Activated naive CD4-positive, alpha-beta T cell treated with anti-CD3 and anti-CD28 coated beads, Interleukin-2, amount 10 ng/mL, durations not matched to agents 7 days and 5 days (primary cell): ENCODE measurements around the gene LPIN1.
"Not testable (repeated sequence)": the region's sequence is repeated elsewhere in the genome, so short reads cannot be mapped to it uniquely, and the experiment has no call there.

Source experiments
- CTCF ChIA-PET: fragments of 350-600 bp; sonication (Branson Sonifier 250); formaldehyde crosslinking; loops from one replicate; lab custom pipeline; 2021; ENCODE audit warnings: antibody characterized with exemption; lab: Charles Lee
- DNase-seq: peaks from one replicate; pipeline ENCODE4 v3.0.0-alpha.2; 2020
- H3K27ac Mint-ChIP-seq: one replicate; pipeline ENCODE4 v1.8.0; 2021; ENCODE audit warnings: mild to moderate bottlenecking, moderate library complexity, mixed read lengths
- H3K27me3 Mint-ChIP-seq: one replicate; pipeline ENCODE4 v1.8.0; 2021; ENCODE audit warnings: mild to moderate bottlenecking, mixed read lengths
- H3K36me3 Mint-ChIP-seq: one replicate; pipeline ENCODE4 v1.8.0; 2021; ENCODE audit warnings: mixed read lengths
- H3K4me1 Mint-ChIP-seq: one replicate; pipeline ENCODE4 v1.8.0; 2021; ENCODE audit warnings: mixed read lengths
- H3K4me3 Mint-ChIP-seq: one replicate; pipeline ENCODE4 v1.8.0; 2021; ENCODE audit warnings: mild to moderate bottlenecking, moderate library complexity, mixed read lengths
- H3K9me3 Mint-ChIP-seq: one replicate; pipeline ENCODE4 v1.8.0; 2021; ENCODE audit warnings: mixed read lengths

LPIN1 gene

DNA sequence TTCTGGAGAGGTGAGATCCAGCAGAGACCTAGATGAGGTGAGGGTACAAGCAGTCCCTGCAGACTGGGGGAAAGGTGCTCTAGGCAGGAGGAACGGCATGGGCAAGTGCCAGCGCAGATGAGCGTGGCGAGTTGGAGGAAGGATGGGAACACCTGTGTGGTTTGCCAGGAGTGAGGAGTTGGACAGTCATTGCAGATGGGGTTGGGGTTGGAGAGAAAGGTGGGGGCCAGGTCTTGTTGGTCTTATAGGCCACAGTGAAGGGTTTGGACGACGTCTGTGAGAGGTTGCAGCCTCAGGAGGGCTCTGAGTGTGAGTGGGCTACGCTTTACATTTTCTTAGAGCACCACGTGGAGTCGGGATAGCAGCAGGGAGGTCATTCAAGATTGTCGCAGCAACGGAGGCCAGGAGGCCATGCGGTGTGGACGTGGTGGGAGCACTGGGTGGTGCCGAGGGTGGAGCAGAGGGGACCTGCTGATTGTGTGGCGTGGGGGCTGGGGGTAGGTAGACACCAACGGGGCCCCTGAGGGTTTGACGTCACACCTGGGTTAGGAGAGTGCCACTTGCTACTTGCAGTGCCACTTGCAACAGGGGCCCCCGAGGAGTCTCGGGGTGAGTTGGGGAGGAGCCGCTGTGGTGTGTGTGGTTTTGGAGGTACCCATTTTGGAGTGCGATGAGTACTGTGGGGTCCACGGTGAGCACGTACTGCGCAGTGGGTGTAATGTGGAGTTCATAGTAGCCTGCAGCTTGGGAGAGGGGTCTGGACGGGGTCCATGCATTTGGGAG is 66.2 kb downstream of the LPIN1 start:
- Mint-ChIP-seq H3K4me1 (no peaks in the 10 kb centered on the region), H3K4me3 (no peak overlapping the region), H3K9me3 (no peaks in the 10 kb centered on the region), H3K27me3 (no peaks in the 10 kb centered on the region), H3K36me3 (peaks cover 67% of the 10 kb centered on the region), H3K27ac (peak overlapping the region; percentile 35)
- DNase-seq: no peak
- CTCF ChIA-PET: no interaction called here

- H3K4me3 Mint-ChIP-seq, H3K27me3 Mint-ChIP-seq, H3K9me3 Mint-ChIP-seq, H3K4me1 Mint-ChIP-seq, DNase-seq, CTCF ChIA-PET, H3K27ac Mint-ChIP-seq: not testable (repeated sequence)
- H3K36me3 Mint-ChIP-seq: peaks cover 63% of the 10 kb centered on the region
These were observed 66.9 kb downstream of the LPIN1 start for GRCh38 chr2:11813345-11813744.

GRCh38 chr2:11813951-11814350 is 67.5 kb downstream of the LPIN1 start:
- no peak for DNase-seq
- Mint-ChIP-seq H3K27me3 (no peaks in the 10 kb centered on the region), H3K27ac (no peak overlapping the region), H3K4me1 (no peaks in the 10 kb centered on the region), H3K4me3 (no peak overlapping the region), H3K36me3 (peaks cover 59% of the 10 kb centered on the region), H3K9me3 (no peaks in the 10 kb centered on the region)
- CTCF ChIA-PET: no interaction called here

DNA sequence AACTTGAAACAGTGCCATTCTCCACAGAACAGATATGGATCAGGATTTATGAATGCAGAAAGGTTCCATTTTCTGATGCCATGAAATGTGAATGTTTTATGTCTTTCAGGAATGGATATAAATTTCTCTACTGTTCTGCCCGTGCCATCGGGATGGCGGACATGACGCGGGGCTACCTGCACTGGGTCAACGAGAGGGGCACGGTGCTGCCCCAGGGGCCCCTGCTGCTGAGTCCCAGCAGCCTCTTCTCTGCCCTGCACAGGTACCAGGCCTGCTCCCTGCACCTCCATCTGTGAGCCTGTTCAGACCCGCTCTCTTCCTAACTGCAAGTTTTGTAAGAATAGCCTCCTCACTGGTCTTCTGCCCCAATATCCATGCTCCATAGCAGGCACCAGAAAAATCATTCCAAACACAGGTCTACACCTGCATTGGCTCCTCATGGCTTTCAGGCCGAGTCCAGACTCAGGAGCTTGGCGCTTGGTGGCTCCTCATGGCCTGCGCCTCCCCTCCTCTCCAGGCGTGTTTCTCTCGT is 68.6 kb downstream of the LPIN1 start:
- Mint-ChIP-seq H3K27me3 (no peaks in the 10 kb centered on the region), H3K4me1 (no peaks in the 10 kb centered on the region), H3K9me3 (no peaks in the 10 kb centered on the region), H3K27ac (no peak overlapping the region), H3K36me3 (peaks cover 60% of the 10 kb centered on the region), H3K4me3 (no peak overlapping the region)
- DNase-seq: no peak
- CTCF ChIA-PET: no interaction called here

- H3K36me3 Mint-ChIP-seq: peaks cover 69% of the 10 kb centered on the region
- H3K27ac Mint-ChIP-seq, H3K4me1 Mint-ChIP-seq, H3K4me3 Mint-ChIP-seq, H3K27me3 Mint-ChIP-seq, CTCF ChIA-PET, DNase-seq, H3K9me3 Mint-ChIP-seq: not testable (repeated sequence)
These were observed 70.5 kb downstream of the LPIN1 start for GRCh38 chr2:11816935-11817334.

GRCh38 chr2:11819235-11819729 is 72.8 kb downstream of the LPIN1 start:
- Mint-ChIP-seq H3K4me1 (peaks cover 6% of the 10 kb centered on the region), H3K9me3 (no peaks in the 10 kb centered on the region), H3K27me3 (no peaks in the 10 kb centered on the region), H3K27ac (no peak overlapping the region), H3K4me3 (no peak overlapping the region), H3K36me3 (peaks cover 70% of the 10 kb centered on the region)
- DNase-seq: no peak
- CTCF ChIA-PET: no interaction called here

DNA sequence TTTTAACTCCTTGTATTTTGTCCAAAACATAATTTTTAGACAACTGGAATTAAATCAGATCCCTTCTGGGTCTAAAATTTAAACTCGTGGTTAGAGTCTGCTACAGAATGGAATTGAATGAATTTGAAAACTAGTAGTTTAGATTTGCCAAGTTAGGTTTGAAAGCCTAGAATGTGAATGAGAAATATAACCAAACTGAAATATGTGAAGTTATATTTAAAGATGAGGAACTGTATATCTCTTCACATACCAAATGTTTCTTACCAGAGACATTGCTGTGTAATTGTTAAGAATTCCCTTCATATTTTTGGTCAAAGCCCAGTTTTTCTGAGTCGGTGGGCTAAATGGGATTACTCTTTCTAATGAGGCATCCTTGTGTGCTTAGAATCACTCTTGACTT is 74.2 kb downstream of the LPIN1 start:
- Mint-ChIP-seq H3K9me3 (no peaks in the 10 kb centered on the region), H3K4me1 (peaks cover 6% of the 10 kb centered on the region), H3K27ac (no peak overlapping the region), H3K4me3 (no peak overlapping the region), H3K27me3 (no peaks in the 10 kb centered on the region), H3K36me3 (peaks cover 69% of the 10 kb centered on the region)
- DNase-seq: no peak
- CTCF ChIA-PET: no interaction called here

DNA sequence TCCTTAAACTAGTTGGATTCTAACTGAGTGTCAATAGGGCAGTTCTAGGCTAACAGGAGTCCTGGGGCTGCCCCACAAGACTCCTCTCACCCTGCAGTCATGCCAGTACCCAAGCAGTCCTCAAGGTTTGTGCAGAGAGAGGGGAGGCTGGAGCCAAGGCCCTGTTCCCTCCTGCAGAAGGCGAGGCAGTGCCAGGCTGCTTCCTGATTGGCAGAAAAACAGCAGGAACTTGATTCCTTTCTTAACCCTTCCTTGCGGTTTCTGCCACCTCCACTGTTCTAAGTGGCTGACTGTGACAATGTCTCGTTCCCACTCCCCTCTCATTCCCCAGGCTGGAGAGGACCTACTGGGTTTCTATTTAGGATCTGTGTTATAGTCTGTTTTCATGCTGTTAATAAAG is 75.3 kb downstream of the LPIN1 start:
- Mint-ChIP-seq H3K27ac (no peak overlapping the region), H3K36me3 (peaks cover 66% of the 10 kb centered on the region), H3K9me3 (no peaks in the 10 kb centered on the region), H3K4me1 (peaks cover 6% of the 10 kb centered on the region), H3K27me3 (no peaks in the 10 kb centered on the region), H3K4me3 (no peak overlapping the region)
- CTCF ChIA-PET: interaction anchor here (1.0 kb wide), 1 partner anchor 38 kb away, joined by 3 read pairs; no protein-coding TSS in a partner anchor
- no peak for DNase-seq

DNA sequence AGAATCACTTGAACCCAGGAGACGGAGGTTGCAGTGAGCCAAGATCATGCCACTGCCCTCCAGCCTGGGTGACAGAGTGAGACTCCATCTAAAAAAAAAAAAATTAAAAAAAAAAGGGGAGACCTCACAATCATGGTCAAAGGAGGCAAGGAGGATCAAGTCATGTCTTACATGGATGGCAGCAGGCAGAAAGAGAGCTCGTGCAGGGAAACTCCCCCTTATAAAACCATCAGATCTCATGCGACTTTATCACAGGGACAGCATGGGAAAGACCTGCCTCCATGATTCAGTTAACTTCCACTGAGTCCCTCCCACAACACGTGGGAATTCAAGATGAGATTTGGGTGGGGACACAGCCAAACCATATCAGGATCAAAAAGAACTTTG is 75.9 kb downstream of the LPIN1 start:
- H3K4me1 Mint-ChIP-seq: peaks cover 12% of the 10 kb centered on the region
- H3K9me3 Mint-ChIP-seq, H3K27ac Mint-ChIP-seq, H3K27me3 Mint-ChIP-seq, H3K4me3 Mint-ChIP-seq, DNase-seq: not testable (repeated sequence)
- CTCF ChIA-PET: interaction anchor here (1.0 kb wide), 1 partner anchor 39 kb away, joined by 3 read pairs; no protein-coding TSS in a partner anchor
- H3K36me3 Mint-ChIP-seq: peaks cover 66% of the 10 kb centered on the region

GRCh38 chr2:11822746-11823451 is 76.5 kb downstream of the LPIN1 start:
- H3K4me3 Mint-ChIP-seq: no peak overlapping the region
- H3K4me1 Mint-ChIP-seq: peaks cover 17% of the 10 kb centered on the region
- no peak overlapping the region for H3K27ac Mint-ChIP-seq
- peaks cover 66% of the 10 kb centered on the region for H3K36me3 Mint-ChIP-seq
- no peak for DNase-seq
- no peaks in the 10 kb centered on the region for H3K27me3 Mint-ChIP-seq
- CTCF ChIA-PET: interaction anchor here (1.0 kb wide), 1 partner anchor 39 kb away, joined by 3 read pairs; no protein-coding TSS in a partner anchor
- H3K9me3 Mint-ChIP-seq: no peaks in the 10 kb centered on the region

DNA sequence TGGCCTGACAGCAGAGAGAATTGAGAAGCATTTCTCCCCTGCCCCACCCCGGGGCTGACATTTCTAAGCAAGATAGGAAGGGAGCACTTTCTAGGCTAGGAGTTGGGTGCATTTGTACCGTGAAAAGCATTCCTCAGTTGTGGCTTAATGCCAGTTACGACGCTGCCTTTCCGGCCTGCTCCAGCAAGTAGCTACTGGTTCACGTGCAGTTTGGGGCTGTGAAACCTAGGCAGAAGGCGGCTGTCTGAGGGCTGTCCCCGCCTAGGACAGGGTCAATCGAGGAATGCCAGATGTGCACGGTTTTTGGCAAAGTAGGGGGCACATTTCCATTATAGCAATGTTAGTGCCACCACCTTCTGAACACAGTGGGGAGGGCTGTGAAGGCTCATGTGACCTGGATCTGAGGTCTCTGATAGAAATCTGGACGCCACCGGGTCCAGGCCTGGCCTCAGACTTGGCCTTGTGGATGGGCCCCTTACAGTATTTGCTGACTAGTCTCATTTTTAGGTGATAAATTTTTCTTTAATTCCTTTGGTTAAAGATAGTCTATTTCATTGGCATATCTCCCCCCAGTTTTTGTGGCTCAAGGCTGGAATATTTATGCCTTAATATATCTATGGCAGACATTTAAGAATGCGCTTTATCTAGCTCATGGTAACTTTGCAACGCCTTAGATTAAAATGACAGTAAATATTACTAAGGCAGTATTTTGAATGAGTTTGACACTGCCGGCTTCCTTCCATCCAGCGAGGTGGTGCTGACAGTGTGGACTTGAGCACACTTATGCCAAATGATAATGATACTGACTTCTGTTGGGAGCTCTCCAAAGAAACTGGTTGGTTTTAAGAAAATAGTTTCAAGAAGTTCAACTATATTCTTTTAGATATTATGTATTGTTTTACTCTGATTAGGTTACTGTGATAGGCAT is 78.7 kb downstream of the LPIN1 start:
- CTCF ChIA-PET: no interaction called here

DNA sequence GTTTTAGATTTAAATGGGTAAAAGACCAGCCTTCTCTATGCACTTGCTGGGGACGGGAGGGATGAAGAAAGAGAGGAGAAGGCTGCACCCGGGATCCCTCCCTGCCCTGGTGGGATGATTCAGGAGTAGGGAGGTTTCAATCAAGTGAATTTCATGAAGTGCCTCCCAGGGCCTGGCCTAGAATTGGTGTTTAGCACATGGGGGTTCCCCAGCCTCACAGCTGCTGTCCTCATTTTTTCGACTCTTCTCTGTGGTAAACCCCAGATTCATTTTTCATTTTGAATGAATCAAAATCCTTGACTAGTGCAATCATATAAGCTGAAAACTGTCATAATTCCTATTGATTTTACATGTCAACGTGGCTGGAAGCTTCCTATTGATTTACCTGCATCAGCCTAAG is 81.1 kb downstream of the LPIN1 start:
- H3K4me1 Mint-ChIP-seq: peaks cover 55% of the 10 kb centered on the region
- H3K27me3 Mint-ChIP-seq: peaks cover 10% of the 10 kb centered on the region
- CTCF ChIA-PET: interaction anchor here (1.5 to 2.7 kb wide), 3 partner anchors 888 to 1180 kb away, joined by 3 to 11 read pairs (median 11); no protein-coding TSS in a partner anchor
- no peak for DNase-seq
- H3K4me3 Mint-ChIP-seq: no peak overlapping the region
- no peak overlapping the region for H3K27ac Mint-ChIP-seq
- H3K9me3 Mint-ChIP-seq: no peaks in the 10 kb centered on the region
- H3K36me3 Mint-ChIP-seq: peaks cover 47% of the 10 kb centered on the region

More for the DNA sequence above, 78.7 kb downstream of the LPIN1 start:
- Mint-ChIP-seq H3K4me3 (no peak overlapping the region), H3K36me3 (peaks cover 56% of the 10 kb centered on the region), H3K9me3 (no peaks in the 10 kb centered on the region), H3K27me3 (no peaks in the 10 kb centered on the region), H3K4me1 (peaks cover 35% of the 10 kb centered on the region), H3K27ac (no peak overlapping the region)
- no peak for DNase-seq

- H3K27me3 Mint-ChIP-seq: peaks cover 20% of the 10 kb centered on the region
- DNase-seq: no peak
- CTCF ChIA-PET: interaction anchor here (0.7 to 2.7 kb wide), 11 partner anchors 142 to 1178 kb away, joined by 3 to 11 read pairs (median 3); no protein-coding TSS in a partner anchor
- H3K4me3 Mint-ChIP-seq: no peak overlapping the region
- H3K27ac Mint-ChIP-seq: peak overlapping the region; percentile 89
- H3K36me3 Mint-ChIP-seq: peaks cover 36% of the 10 kb centered on the region
- peaks cover 61% of the 10 kb centered on the region for H3K4me1 Mint-ChIP-seq
- H3K9me3 Mint-ChIP-seq: peaks cover 2% of the 10 kb centered on the region
These were observed 82.5 kb downstream of the LPIN1 start for GRCh38 chr2:11828933-11829323.
